ENCODE data around the gene SATB2.

DNA sequence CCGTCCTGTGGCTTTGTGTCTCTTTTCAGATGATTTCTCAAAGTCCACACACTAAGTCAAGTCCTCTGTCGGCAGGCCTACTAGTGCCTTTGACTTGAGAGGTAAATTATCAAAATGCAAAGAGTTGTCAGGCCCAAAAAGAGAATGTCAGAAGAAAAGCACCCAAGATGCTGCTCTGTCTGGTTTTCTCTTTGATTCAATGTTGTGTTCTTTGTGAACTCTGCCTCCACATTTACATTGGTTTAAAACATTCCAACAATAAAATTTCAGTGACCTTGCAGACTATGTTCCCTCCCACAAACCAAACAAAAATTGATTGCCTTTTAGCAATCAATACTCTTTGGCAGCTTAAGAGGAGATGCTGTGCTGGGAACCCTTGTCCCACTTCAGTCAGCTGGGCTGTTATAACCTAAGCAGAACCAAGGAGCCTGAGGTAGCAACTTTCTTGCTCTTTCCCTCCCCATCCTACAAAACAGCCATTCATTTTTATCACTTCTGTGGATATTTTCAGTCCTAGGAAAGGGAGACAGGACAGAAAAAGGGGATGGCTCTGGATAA is 19.6 kb upstream of the SATB2 start:
- TF ChIP-seq POLR2A (IDR thresholded peaks at IDR 0.05; ENCODE audit: low read depth) (no peak), EP300 (IDR thresholded peaks at IDR 0.05) (no peak), POLR2AphosphoS5 (IDR thresholded peaks at IDR 0.05) (no peak)
- TF ChIP-seq, protein P1, sequence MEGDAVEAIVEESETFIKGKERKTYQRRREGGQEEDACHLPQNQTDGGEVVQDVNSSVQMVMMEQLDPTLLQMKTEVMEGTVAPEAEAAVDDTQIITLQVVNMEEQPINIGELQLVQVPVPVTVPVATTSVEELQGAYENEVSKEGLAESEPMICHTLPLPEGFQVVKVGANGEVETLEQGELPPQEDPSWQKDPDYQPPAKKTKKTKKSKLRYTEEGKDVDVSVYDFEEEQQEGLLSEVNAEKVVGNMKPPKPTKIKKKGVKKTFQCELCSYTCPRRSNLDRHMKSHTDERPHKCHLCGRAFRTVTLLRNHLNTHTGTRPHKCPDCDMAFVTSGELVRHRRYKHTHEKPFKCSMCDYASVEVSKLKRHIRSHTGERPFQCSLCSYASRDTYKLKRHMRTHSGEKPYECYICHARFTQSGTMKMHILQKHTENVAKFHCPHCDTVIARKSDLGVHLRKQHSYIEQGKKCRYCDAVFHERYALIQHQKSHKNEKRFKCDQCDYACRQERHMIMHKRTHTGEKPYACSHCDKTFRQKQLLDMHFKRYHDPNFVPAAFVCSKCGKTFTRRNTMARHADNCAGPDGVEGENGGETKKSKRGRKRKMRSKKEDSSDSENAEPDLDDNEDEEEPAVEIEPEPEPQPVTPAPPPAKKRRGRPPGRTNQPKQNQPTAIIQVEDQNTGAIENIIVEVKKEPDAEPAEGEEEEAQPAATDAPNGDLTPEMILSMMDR (IDR thresholded peaks at IDR 0.05), result no peak

Data from esophagus muscularis mucosa (tissue), 4 donors.